Epidermal melanocyte (primary cell): ENCODE data around the gene NFXL1.

Source experiments
- DNase-seq: peaks from one replicate; pipeline ENCODE4 v3.0.0; 2011; ENCODE audit warnings: low spot score; ENCODE audit not compliant: insufficient read length

The NFXL1 gene

GRCh38 chr4:47835494-47835893 lies 78.9 kb downstream of the NFXL1 start:
- no peak for DNase-seq

- no peak for DNase-seq
Observed at GRCh38 chr4:47831026-47831679, 83.2 kb downstream of the NFXL1 start.

- DNase-seq: no peak
Observed at GRCh38 chr4:47830265-47831025, 83.9 kb downstream of the NFXL1 start.

GRCh38 chr4:47829438-47829837 lies 84.9 kb downstream of the NFXL1 start:
- no peak for DNase-seq

- no peak for DNase-seq
Observed at GRCh38 chr4:47827343-47828047, 86.9 kb downstream of the NFXL1 start.

- DNase-seq: no peak
Observed at GRCh38 chr4:47824840-47825239, 89.5 kb downstream of the NFXL1 start.

DNA sequence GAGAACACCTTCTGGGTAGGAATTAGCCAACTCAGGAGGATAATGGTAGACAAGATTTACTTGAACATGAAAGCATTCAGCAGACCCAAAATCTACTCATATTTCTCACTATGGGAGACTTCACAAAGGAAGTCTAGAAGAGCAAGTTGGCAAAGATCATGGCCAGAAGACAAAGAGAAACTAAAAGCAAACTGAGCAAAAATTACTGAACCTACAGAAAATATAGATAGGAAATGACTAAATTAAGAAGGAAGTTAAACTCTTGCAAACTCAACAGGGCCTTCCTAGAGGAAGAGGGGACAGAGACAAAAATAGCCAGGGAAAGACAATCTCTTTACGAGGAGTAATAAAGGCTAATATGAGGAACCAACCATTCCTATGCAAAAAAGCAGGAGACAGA lies 95.2 kb downstream of the NFXL1 start:
- no peak for DNase-seq

- no peak for DNase-seq
Observed at GRCh38 chr4:47817275-47817674, 97.1 kb downstream of the NFXL1 start.

DNA sequence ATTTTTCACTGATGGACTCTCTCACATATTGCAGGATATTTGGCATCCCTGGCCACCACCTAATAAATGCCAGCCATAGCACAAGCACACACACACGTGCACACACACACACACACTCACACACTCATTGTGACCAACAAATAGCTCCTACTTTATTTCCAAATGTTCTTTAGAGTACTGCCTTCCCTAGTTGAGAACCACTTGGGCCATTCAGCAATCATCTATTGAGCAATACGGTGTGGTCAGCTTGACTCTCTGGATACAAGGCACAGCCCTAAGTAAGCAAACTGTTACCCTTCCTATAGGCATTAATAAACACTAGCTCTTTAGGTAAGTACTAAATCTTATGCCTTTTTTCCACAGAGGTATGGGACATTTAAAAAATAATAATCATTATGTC lies 97.6 kb downstream of the NFXL1 start:
- no peak for DNase-seq

GRCh38 chr4:47814618-47815295 lies 99.6 kb downstream of the NFXL1 start:
- no peak for DNase-seq

GRCh38 chr4:47809654-47810203 lies 104.7 kb downstream of the NFXL1 start:
- DNase-seq: no peak

DNA sequence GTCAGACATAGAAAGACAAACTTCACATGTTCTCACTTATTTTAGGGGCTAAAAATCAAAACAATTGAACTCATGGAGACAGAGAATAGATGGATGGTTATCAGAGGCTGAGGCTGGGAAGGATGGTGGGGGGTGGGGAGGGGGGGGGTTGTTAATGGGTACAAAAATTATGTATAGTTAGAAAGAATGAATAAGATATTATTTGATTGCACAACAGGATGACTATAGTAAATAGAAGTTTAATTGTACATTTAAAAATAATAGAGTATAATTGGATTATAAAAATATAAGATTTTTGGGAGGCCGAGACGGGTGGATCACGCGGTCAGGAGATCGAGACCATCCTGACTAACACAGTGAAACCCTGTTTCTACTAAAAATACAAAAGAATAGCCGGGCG lies 109.8 kb downstream of the NFXL1 start:
- no peak for DNase-seq

DNA sequence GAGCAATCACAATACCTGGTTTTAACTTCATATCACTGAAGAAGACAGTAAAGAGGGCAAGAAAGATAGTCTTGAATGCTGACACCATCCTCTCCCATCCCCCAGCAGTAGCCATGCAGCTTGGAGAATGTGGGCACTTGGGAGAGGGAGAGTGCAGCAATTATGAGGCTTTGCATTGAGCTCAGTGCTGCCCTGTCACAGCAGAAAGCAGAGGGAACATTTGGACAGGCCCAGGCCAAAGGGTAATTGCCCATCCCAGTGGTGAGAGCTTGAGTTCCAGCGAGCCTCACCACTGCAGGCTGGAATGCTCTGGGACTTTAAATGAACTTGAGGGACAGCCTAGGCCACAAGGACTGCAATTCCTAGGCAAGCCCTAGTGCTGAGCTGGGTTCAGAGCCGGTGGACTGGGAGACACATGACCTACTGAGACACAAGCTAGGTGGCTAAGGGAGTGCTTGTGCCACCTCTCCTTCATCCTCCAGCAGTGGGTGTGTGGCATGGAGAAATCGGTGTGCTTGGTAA lies 112.8 kb downstream of the NFXL1 start:
- no peak for DNase-seq

- no peak for DNase-seq
Observed at GRCh38 chr4:47798165-47798564, 116.2 kb downstream of the NFXL1 start.
